Liver (tissue), 3 donors: ENCODE results near the gene MLLT10.

Experiments
- CTCF ChIP-seq: fragments of 150-350 bp; IDR thresholded peaks from 2 replicates; pipeline ENCODE4 v1.5.1; 2017; ENCODE audit warnings: improper control_type of control experiment, low read depth, low read length; ENCODE audit not compliant: missing input control
- FOXA1 ChIP-seq: IDR thresholded peaks from 2 replicates; pipeline ENCODE4 v1.6.1; 2016; ENCODE audit warnings: antibody characterized with exemption
- GABPA ChIP-seq, 2 donors: IDR thresholded peaks in 1 of 2; conservative IDR thresholded peaks in 1 of 2; 2 replicates each; pipeline ENCODE4 v1.6.1; 2016; ENCODE audit warnings: antibody characterized with exemption in 2 of 2, mild to moderate bottlenecking in 1 of 2, moderate library complexity in 1 of 2
- HNF4G ChIP-seq: IDR thresholded peaks from 2 replicates; pipeline ENCODE4 v1.6.1; 2016; ENCODE audit warnings: antibody characterized with exemption
- NR2F2 ChIP-seq: IDR thresholded peaks from 2 replicates; pipeline ENCODE4 v1.6.1; 2016; ENCODE audit warnings: antibody characterized with exemption
- RAD21 ChIP-seq, 2 donors: IDR thresholded peaks; 2 replicates each; pipeline ENCODE4 v1.6.1; 2016; ENCODE audit warnings: antibody characterized with exemption in 2 of 2, mild to moderate bottlenecking in 2 of 2
- REST ChIP-seq: IDR thresholded peaks from 2 replicates; pipeline ENCODE4 v1.6.1; 2016; ENCODE audit warnings: antibody characterized with exemption, mild to moderate bottlenecking
- RXRA ChIP-seq, 2 donors: IDR thresholded peaks; 2 replicates each; pipeline ENCODE4 v1.6.1; 2017 to 2018; ENCODE audit warnings: antibody characterized with exemption in 2 of 2, mild to moderate bottlenecking in 1 of 2
- SP1 ChIP-seq: IDR thresholded peaks from 2 replicates; pipeline ENCODE4 v1.6.1; 2018; ENCODE audit warnings: antibody characterized with exemption, mild to moderate bottlenecking
- TAF1 ChIP-seq: conservative IDR thresholded peaks from 2 replicates; pipeline ENCODE4 v1.6.1; 2016; ENCODE audit warnings: antibody characterized with exemption, mild to moderate bottlenecking
- ZBTB33 ChIP-seq: IDR thresholded peaks from 2 replicates; pipeline ENCODE4 v1.6.1; 2016; ENCODE audit warnings: antibody characterized with exemption
- TF ChIP-seq, protein P1 (sequence below): IDR thresholded peaks from 2 replicates; pipeline ENCODE4 v1.6.1; 2016; ENCODE audit warnings: antibody characterized with exemption
- donor health status: healthy.
- donor health status: healthy.

DNA sequence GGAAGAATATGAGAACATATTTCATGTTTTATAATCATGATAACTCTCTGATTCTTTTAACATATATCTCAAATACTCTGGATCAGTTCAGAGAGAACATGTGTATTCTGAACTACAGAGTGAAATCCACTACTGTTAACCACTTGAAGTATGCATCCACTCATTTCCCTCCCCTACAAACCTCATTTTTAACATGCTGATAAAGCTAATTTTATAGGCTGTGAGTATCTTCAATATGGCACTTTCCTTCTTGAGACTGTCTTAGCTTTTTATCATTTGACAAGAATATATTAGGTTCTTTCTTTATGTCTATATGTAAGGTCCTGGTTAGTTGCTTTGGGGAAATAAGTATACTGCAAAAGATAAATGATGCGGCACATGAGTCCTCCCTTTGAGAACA, 154.8 kb downstream of the MLLT10 start:
- no peak for TF ChIP-seq CTCF
- no peak for TF ChIP-seq TAF1
- TF ChIP-seq REST: no peak
- no peak for TF ChIP-seq ZBTB33
- no peak for TF ChIP-seq RXRA (IDR thresholded peaks at IDR 0.05)
- TF ChIP-seq GABPA (IDR thresholded peaks at IDR 0.05 in 1 of 2, conservative IDR thresholded peaks at IDR 0.05 in 1 of 2): no peak
- no peak for TF ChIP-seq RAD21 (IDR thresholded peaks at IDR 0.05)
- TF ChIP-seq, protein P1, sequence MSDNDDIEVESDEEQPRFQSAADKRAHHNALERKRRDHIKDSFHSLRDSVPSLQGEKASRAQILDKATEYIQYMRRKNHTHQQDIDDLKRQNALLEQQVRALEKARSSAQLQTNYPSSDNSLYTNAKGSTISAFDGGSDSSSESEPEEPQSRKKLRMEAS: no peak
- TF ChIP-seq SP1: no peak
- no peak for TF ChIP-seq HNF4G
- TF ChIP-seq NR2F2: no peak
- no peak for TF ChIP-seq FOXA1
